ENCODE data around the gene TXNDC16.

Gene TXNDC16

DNA sequence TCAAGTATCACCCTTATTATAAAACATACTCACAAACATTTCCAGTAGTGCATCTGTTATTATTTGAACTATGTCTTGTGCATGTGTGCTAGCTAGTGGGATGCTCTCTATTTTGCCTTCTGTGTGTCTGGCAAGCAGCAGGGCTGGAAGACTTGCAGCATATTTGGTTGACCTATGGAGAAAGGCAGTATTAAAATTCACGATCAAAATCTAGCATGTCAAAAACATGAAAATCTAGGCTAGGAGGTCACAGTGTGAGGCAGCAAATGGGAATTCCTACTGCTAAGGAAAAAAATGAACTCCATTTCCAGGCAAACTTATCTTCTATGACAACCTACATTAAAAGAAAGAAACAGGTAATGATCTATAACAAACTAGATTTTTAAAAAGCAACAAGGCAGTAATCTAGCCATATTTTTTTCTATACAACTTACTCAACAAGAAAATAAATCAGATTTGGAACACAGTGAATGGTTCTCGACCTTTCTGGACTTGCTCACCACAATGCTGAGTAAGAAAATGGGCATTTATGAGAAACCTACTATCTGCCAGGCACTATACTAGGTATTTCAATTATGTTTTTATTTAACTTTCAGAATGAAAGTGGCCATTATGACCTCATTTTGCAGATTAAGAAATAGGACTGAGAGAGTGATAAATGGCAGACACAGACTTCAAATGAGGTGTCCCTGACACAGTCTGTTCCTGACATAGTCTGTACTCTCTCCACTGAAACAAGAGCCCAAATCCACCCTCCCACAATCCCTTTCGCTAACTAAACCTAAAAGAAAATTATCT, 96.8 kb downstream of the TXNDC16 start:
- DNase-seq (ENCODE audit: low read depth, low spot score): no peak

DNA sequence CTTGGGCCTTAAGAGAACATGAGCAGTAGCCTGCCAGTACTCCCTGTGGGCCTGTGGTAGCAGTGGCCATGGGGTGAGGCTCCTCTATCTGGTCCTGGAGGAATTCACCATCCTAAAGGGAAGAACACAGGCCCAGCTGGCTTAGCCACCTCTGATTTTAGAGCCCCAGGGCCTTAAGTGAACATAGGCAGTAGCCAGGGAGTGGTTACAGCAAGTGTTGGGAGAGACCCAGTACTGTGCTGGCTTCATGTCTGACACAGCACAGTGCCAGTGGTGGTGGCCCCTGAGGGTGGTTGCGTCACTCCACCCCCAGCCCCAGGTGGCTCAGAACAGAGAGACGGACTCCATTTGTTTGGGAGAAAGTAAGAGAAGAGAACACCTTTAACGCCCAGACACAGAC, 105.1 kb downstream of the TXNDC16 start:
- DNase-seq (ENCODE audit: low read depth, low spot score): no peak

DNA sequence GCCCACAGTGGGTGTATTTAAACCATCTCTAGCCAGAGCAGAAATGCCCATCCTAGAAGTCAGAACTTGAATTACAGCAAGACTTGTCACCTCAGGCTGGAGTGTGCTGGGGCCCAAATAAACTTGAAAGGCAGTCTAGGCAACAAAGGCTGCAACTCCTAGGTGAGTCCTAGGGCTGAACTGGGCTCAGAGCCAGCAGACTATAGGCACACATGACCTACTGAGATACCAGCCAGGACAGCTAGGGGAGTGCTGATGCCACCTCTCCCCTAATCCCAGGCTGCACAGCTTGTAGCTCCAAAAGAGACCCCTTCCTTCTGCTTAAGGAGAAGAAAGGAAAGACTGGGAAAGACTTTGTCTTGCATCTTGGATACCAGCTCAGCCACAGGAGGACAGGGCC, 106.0 kb downstream of the TXNDC16 start:
- no peak for DNase-seq (ENCODE audit: low read depth, low spot score)

DNA sequence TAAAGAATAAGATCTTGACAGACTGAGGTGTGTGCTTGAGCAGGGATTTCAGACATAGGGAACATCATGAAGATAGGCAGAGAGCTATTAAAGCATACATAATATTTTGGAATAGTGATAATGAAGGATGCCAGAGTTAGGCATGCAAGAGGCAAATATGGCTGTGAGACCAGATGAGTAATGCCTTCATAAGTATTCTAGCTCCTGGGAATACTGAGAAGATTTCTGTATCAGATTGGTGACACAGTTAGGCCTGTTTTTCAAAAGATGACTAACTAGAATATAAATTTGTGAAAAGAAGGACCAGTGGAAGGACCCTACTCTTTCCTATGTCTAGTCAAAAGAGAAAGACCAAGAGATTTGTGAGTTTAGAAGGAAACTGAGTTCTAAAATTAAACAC, 108.8 kb downstream of the TXNDC16 start:
- DNase-seq (ENCODE audit: low read depth, low spot score): no peak

DNA sequence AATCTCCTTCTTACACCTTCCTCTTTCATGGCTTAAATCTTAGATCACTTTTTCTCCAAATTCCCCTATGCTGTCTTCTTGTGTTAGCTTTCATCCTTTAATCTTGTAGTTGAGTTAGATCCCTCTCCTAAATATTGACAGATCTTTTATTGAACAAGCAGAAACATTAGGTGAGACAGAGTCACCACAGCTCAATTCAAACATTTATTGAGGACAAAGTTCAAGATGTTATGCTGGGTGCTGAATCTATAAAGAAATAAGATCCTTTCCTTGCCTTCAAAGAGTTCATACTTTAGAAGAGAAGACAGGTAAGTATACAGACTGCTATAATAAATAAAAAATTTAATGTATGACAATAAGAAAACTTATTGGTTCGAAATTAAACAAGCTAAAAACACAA, 109.7 kb downstream of the TXNDC16 start:
- no peak for DNase-seq (ENCODE audit: low read depth, low spot score)

DNA sequence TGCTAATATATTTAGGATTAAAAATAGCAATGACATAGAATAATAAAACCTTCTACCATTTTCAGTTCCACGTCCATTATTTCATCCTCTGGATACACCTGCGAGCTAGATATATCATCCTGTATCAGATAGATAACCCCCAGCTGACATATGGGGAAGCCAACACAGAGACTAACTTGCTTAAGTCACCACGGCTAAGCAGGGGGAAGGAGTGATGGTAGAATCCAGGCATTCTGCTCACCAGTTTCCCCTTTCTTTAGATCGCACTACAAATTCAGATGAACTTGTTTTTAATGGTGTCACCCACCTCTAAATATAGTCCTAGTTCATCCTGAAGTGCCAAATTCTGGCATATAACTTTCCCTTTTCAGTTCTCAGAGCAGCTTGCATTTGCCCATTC, 110.1 kb downstream of the TXNDC16 start:
- DNase-seq (ENCODE audit: low read depth, low spot score): no peak

DNA sequence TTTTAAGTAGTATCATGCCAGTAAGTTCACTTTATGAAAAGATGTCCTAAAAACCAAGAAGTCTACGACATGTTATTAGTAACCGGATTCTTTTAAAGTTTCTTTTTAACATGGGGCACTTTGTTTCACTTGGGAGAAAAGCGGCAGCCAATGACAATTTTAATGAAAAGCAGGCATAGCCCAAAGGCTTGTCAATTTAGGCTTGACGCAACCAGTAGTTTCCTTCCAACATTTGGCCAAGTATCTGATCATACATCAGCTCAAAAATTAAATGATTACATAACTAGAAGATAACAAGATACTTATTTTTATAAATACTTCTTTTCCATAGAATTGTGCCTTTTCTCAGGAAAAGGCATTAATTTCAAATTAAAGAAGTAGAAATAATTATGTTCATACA, 112.8 kb downstream of the TXNDC16 start:
- no peak for DNase-seq (ENCODE audit: low read depth, low spot score)

DNA sequence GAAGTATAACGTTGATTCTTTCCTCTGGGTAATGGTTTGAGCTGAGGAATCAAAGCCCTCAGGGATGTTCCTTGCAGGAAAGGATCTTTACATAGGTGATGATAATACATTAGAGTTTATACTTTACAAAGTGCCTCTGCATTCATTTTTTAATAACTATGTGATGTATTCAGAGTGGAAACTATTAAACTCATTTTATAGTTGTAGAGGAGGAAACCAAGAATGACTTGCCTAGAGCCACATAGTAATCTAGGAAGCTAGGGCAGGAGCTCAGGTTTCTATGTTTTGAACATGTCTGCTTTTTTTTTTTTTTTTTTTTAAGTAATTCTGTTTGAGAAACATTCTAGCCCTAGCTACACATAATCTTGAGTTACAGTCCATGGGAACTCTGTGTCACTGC, 117.3 kb downstream of the TXNDC16 start:
- no peak for DNase-seq (ENCODE audit: low read depth, low spot score)

DNA sequence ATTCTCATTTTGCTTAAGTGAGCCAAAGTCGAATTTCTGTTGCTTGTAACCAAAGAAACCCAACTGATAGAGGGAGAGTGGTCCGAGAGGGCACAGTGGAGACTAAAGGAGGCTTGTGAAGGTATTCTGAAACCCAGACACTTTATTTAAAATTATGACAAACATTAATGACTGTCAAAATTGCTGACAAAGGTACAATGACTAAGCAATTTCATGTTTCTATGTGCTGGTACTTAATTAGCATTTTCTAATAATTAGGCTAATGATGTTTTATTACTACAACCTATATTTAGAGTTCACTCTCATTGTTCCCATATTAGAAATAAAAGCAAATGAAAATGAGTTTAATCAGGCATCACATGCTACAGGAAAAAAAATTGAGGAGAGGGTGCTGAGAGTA, 121.8 kb downstream of the TXNDC16 start:
- no peak for DNase-seq (ENCODE audit: low read depth, low spot score)

DNA sequence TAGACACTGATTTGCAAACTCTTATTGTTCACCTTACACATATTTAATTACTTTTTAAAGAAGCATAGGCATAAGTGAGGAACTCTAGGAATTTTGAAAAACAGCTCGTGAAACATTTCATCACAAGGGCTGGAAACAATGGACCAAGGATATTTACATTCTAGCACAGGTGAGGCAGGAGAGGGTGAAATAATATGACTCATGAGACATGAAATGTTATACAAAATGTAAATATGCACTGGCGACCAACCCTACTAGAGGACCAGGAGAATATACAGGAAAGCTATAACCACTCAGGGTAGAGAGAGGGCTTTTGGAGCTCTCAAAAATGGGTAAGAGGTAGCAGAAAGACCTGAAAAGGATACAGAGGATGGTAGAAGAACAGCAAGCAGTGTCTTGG, 122.9 kb downstream of the TXNDC16 start:
- DNase-seq (ENCODE audit: low read depth, low spot score): no peak

DNA sequence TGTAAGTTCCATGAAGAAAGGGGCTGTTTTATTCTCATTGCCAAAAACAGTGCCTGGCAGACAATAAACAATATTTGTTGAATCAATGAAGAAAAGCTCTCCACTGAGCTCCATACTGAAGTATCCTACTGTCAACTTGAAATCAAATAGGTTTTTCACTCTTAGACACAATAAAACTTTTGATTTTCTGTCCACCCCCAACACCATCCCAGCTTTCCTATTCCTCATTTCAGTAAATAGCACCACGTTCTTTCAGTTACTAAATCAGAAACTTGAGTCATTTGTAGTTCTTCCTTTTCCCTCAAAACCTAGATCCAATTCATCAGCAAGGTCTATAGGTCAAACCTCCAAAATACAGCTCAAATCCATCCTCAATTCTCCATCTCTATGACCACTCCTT, 124.8 kb downstream of the TXNDC16 start:
- no peak for DNase-seq (ENCODE audit: low read depth, low spot score)

DNA sequence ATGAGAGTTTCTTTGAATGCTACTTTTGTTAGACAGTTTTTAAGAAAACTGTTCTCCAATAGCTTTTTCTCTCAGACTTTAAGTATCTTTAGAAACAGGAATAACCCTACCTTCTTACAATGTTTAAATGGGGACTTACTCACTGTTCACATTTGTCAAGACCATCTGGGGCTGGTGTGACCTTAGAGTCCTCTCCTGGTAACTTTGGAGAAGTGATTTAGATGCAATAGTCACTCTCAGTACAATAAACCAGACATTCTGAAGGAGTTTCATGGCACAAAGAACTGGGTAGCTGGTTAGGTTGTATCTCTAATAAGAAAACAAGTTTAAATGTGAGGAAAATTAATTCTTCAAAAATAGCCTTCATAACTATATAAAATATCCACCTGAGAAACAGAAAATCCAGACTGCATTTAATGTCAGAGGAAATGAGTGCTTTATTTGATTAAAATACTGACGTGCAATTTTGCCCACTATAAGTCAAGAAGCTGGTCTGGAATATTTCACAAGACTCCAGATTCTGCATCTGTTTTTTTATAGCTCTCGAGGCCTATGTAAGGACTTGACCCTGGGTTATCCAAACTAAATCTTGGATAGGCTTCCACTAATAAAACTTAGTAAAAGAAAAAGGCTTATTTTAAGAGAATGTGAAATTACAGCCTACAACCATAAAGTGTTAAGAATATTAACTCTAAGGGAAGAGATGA, 129.5 kb downstream of the TXNDC16 start:
- DNase-seq (ENCODE audit: low read depth, low spot score): no peak

DNA sequence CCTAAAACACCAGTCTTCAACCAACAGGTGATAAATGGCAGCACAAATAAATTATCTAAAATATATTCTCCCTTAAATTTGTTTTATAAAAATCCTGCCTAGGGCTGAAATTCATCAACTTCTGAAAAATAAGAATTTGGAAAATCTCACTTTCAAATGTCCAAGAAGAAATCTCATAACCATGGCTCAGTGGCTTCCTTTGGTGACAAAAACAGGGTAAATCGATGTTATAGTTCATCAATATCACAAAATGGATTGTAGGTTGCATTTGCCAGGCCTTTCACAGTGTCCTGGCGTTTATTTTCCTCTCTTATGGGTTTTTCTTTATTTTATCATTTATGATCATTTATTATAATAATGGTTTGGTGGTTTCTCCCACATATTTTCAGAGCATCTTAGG, 135.2 kb downstream of the TXNDC16 start:
- no peak for DNase-seq (ENCODE audit: low read depth, low spot score)

DNA sequence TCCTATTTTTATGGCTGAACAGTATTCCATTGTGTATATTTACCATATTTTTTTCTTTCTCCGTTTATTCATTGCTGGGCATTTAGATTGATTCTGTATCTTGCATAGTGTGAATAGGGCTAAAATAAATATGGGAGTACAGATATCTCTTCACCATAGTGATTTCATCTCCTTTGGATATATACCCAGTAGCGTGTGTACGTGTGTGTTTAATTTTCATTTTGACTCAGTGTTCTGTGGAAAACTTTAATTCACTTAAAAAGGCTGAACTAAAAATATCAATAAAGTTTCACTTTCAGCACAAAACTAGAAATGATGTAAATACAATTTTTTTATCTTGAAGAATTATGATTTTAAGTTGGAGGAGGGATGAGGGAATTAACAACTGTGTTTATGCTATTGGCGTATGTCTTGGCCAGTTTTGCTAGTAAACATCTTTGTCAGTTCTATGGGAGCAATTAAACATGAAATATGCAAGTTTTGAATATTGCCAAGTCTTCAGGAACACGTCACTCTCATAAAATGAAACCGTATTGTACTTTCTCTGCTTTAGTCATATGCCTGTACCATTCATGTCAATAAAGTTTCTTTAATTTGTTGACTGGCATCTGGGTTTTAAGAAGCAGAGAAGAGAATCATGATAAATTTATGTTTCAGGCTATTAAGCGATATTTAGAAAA, 138.4 kb downstream of the TXNDC16 start:
- no peak for DNase-seq (ENCODE audit: low read depth, low spot score)

DNA sequence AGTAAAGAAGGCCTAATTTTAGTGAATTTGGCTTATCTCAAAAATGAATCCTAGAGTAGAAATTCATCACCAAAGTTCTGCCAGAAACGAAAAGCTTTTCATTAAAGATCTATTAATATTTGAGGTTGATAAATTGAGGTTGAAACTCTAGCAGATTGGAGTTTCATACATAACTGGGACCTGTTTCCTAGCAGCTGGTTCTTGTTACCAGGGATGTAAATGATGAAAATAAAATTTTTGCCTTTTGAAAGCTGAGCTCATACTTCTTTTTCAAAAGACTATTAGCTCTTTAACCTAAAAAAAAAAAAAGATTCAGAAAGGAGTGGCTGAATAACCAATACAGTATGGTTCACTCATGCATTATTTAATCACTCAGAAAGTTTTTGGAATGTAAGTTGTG, 139.9 kb downstream of the TXNDC16 start:
- no peak for DNase-seq (ENCODE audit: low read depth, low spot score)

DNA sequence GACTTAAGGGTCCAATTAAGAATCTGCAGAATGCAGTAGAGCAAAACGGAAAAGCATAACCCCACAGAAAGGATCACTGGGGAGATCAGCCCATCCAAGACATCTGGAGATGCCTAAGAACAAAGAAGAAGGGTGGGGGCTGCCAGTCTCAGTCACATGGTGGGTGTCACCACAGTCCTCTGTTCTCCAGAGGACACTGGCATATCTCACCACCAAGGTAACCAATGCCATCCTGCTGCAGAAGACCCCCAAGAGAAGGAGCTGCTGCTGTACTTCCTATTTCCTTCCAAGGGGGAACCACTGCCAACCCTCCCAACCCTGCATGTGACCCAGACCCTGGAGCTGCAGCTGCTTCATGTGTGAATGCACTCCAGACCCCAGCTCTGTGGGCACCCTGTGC, 147.0 kb downstream of the TXNDC16 start:
- DNase-seq (ENCODE audit: low read depth, low spot score): no peak

DNA sequence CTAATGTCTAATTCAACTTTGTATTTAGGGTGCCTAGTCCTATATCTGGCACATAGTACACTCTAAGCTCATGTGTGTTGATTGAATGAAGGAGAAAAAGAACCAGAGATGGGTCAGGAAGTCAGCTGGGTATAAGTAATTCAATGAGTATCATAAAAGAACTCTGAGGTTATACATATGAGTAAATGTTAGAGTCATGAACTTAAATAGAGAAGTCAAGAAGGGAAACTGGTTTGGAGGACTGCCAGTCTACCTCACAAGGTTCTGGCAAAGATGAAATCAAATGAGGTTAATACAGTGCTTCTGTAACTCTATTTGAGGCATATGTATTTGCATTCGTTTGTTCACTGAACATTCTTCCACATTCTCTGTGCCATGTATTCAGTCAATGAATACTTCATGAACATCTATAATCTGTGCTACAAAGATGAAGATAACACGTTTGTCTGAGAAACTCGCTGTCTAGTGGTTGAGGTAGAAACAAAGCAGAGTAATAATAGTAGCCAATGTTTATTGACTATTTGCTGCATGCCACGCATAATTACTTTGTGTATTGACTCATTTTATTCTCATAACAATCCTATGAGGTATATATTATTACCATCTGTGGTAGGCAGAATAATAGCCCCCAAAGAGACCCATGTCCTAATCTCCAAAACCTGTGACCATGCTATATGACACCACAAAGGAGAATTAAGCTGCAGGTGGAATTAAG, 149.3 kb downstream of the TXNDC16 start:
- DNase-seq (ENCODE audit: low read depth, low spot score): no peak

DNA sequence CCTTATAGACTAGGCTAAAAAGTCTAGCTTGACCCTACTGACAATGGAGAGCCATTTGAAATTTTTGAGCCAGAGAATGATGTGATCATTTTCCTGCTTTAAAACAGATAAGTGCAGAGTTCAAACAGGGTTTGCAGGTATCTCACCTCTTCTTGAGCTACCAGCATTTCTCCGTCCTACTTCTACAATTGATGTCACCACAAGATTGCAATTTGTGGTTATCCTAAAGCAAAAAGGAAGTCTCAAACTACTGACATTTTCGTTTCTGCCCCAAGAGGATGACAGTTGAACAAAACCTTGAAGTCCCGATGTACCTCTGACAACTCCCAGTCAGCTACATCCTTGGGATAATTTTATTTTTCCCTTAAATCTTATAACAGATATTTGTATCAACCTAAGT, 151.5 kb downstream of the TXNDC16 start:
- no peak for DNase-seq (ENCODE audit: low read depth, low spot score)

DNA sequence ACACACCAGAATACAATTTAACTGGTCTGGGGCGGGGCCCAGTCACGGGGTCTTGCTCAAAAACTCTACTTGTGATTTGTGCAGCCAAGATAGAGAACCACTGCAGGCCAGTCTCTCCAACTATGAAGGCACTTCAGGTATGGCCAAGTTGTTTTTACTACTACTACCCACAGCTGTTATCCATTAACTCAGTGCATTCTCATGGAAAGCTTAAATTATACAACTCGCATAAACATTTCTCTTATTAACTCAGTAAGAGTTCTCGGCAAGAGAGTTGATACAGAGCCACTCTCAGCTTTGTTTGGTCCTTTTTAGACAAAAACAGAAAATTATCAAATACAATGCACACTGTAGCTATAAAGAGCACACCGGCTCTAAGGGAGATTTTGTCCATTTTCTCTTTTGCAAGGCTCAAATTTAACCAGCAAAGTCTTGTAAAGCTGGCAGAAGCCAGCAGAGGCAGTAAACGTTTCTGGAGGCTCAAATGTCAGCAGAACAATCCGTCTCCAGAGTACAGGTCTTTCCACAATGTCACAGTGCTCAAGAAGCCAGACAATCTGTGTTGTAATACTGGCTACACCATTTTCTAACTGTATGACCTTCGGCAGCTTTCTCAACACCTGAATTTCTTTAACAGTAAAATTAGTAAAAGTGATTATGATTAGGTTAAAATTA, 152.2 kb downstream of the TXNDC16 start:
- no peak for DNase-seq (ENCODE audit: low read depth, low spot score)

DNA sequence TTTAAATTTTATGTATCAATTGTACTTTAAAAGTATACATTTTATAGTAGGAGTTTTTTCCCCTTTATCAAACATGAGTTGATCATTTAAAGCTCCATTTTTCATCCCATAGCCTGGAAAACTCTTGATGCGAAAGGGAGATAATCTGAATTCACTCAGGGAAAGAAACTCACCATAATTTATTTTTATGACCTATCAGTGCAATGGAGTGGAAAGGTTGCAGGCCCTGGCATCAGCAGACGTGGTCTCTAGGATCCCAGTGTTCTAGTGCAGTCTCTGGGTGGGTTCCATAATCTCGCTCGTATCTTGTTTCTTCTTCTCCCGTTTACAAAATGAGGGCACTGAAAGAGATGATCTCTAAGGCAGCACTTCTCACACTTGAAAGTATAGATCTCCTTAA, 153.2 kb downstream of the TXNDC16 start:
- no peak for DNase-seq (ENCODE audit: low read depth, low spot score)

DNA sequence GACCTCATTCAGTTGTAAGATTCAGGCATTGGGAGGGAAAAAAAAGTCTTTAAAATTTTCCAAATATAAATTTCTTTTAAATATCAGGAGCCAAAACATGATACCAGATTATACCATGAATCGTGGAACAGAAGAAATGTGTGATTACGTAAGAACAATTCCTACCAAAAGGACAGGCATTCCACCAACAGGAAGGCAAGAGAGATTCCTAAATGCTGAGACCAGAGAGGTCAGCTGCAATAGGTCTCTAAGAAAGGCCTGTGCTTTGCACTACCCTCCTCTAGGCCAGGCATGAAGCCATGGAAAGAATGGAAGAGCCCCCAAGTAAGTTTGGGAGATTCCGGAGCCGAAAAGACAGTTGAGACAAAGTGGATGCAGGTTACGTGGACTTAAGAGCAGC, 154.5 kb downstream of the TXNDC16 start:
- no peak for DNase-seq (ENCODE audit: low read depth, low spot score)

DNA sequence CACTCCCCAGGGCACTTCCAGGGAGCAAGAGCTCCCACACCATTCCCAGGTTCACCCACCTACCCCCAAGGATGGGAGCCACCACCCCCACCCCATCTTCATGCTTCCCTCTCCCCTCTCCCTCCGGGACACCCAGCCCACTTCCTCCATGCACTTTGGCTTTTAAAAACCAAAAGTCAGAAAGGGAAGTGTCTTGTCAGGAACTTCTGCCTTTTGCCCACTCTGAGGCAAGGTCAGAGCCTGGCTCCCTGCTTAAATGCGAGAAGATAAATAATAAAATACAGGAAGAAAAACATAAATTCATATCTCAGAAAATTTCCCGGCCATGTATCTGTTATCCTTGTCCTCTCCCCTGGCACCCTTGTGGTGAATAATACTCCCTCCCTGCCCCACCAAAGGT, 156.6 kb downstream of the TXNDC16 start:
- no peak for DNase-seq (ENCODE audit: low read depth, low spot score)
